ENCODE data around the gene ATP1B4. TPM values are rescaled to one million over a fixed set of nuclear protein-coding genes. Genes with fewer than 3 reads are reported as not detected.

ATP1B4 gene
- not detected for total RNA-seq
- not detected for polyA plus RNA-seq
- long read RNA-seq, donor 1 = 0 reads
- long read RNA-seq, donor 2 = 0 reads

DNA sequence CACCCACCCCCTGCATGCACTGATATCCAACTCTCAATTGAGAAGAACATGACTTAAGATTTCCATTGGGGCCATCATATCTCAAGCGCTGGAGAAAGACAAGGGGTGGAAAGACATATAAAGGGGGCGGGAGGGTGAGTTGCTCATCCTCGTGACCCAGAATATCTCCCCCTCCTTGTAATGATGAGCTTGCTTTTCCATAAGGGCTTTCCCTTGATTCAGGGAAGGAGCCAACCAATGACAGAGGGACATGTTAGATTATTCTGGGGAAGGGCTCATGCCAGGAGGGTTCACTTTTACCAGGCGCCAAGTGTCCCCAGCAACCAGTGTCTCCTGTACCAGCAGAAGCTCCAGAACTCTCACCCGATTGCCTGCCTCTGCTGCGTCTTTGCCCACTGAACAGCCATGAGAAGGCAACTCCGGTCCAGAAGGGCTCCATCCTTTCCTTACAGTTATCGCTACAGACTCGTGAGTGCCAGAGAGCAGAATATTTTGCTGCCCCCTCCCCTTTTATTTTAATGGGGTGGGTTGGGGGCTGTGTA lies at the start of gene ATP1B4:
Gene ATP1B4 (plus strand): TSS at position 326 of the 542 bp plus-strand sequence. CDS start 80 bp downstream, at position 406.
- H3K9me3 ChIP-seq = no peaks in the 10 kb centered on the region
- H3K4me1 ChIP-seq = no peaks in the 10 kb centered on the region
- intact Hi-C loops (cut with DNase I; ENCODE audit: low total_unique reads) = no loop called here
- H3K27ac ChIP-seq = no peak within 1 kb of the TSS
- 84 to 93% (median 87%) methylated on average over 9 of the region's 9 CpGs for WGBS, 5 donors
- no peak within 1 kb of the TSS for H3K4me3 ChIP-seq
- no peak for DNase-seq
- peaks cover 0 to 22% (median 0%) of the 10 kb centered on the region in 7 donors for H3K27me3 ChIP-seq (replicated peaks in 1 of 7)
- TF ChIP-seq POLR2AphosphoS5 (IDR thresholded peaks at IDR 0.05) (no peak), POLR2A (IDR thresholded peaks at IDR 0.05) (no peak)
- TF ChIP-seq, protein P1, sequence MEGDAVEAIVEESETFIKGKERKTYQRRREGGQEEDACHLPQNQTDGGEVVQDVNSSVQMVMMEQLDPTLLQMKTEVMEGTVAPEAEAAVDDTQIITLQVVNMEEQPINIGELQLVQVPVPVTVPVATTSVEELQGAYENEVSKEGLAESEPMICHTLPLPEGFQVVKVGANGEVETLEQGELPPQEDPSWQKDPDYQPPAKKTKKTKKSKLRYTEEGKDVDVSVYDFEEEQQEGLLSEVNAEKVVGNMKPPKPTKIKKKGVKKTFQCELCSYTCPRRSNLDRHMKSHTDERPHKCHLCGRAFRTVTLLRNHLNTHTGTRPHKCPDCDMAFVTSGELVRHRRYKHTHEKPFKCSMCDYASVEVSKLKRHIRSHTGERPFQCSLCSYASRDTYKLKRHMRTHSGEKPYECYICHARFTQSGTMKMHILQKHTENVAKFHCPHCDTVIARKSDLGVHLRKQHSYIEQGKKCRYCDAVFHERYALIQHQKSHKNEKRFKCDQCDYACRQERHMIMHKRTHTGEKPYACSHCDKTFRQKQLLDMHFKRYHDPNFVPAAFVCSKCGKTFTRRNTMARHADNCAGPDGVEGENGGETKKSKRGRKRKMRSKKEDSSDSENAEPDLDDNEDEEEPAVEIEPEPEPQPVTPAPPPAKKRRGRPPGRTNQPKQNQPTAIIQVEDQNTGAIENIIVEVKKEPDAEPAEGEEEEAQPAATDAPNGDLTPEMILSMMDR (IDR thresholded peaks at IDR 0.05 in 8 of 11, conservative IDR thresholded peaks at IDR 0.05 in 3 of 11) = no peak
- H3K36me3 ChIP-seq = no peaks in the 10 kb centered on the region

DNA sequence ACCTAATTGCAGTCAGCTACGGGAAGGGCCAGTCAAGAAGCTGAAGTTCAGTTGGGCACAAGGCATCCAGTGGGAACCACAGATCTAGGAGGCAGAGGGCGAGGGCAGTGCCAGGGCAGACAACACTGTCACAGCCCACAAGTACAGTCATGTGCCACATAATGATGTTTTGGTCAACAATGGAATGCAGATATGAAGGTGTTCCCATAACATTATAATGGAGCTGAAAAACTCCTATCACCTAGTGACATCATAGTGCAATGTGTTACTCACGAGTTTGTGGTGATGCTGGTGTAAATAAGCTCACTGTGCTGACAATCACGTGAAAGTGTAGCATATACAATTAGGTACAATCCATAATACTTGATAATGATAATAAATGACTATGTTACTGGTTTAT lies 46.1 kb upstream of the ATP1B4 start:
- Histone ChIP-seq H3K36me3 (no peaks in the 10 kb centered on the region), H3K4me1 (peaks cover 0 to 7% (median 5%) of the 10 kb centered on the region in 6 donors), H3K27me3 (replicated peaks in 1 of 7) (peaks cover 0 to 29% (median 8%) of the 10 kb centered on the region in 7 donors), H3K4me3 (no peak overlapping the region), H3K27ac (no peak overlapping the region), H3K9me3 (no peaks in the 10 kb centered on the region)
- no peak for DNase-seq
- 36 to 70% (median 58%) methylated on average over 3 to 4 of the region's 4 CpGs for WGBS, 5 donors
- no peak for TF ChIP-seq POLR2AphosphoS5 (IDR thresholded peaks at IDR 0.05)
- no peak for TF ChIP-seq POLR2A (IDR thresholded peaks at IDR 0.05)
- TF ChIP-seq, protein P1 (IDR thresholded peaks at IDR 0.05 in 8 of 11, conservative IDR thresholded peaks at IDR 0.05 in 3 of 11) = no peak
- intact Hi-C loops (cut with DNase I; ENCODE audit: low total_unique reads) = no loop called here

DNA sequence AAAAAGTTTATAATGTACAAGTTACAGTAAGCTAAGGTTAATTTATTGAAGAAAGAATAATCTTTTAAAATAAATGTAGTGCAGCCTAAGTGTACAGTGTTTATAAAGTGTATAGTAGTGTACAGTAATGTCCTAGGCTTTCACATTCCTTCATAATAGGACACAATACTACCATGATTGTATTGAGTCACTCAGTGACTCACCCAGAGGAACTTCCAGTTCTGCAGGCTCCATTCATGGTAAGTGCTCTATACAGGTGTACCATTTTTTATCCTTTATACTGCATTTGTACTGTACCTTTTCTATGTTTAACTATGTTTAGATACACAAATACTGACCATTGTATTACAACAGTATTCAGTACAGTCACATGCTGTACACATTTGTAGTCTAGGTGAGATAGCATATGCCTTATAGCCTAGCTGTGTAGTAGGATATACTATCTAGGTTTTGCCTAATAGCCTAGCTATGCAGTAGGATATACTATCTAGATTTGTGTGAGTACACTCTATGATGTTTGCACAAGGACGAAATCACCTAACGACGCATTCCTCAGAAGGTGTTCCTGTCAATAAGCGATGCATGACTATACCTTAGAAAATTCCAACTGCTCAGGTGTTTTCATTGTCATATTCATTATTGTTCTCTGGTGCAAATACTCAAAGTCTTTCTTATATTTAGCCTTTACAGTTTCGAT lies 45.2 kb upstream of the ATP1B4 start:
- WGBS, 5 donors = 71 to 91% (median 90%) methylated on average over 5 of the region's 5 CpGs
- H3K4me3 ChIP-seq = no peak overlapping the region

DNA sequence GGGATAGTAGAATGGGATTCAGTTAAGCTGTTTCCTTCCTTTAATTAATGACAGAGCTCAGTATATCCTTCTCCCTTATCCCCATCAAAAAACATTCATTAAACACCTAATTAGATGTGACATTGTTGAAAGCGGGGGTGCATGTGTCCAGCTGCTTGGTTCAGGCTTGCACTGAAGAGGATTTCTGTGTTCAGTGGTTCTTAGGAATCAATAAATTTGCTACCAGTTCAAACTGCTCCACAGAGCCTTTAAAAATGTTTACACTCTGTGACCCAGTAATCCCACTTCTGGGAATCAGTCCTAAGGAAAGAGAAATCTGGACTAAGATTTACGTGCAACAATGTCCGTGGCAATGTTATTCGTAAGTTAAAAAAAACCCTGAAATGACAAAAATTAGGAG lies 43.5 kb upstream of the ATP1B4 start:
- no peak for TF ChIP-seq POLR2AphosphoS5 (IDR thresholded peaks at IDR 0.05)
- TF ChIP-seq POLR2A (IDR thresholded peaks at IDR 0.05) = no peak
- TF ChIP-seq, protein P1 (IDR thresholded peaks at IDR 0.05 in 8 of 11, conservative IDR thresholded peaks at IDR 0.05 in 3 of 11) = no peak

More for the DNA sequence above, 45.2 kb upstream of the ATP1B4 start:
- Histone ChIP-seq H3K36me3 (no peaks in the 10 kb centered on the region), H3K4me1 (no peaks in the 10 kb centered on the region), H3K27me3 (replicated peaks in 1 of 7) (peaks cover 0 to 21% (median 0%) of the 10 kb centered on the region in 7 donors), H3K27ac (no peak overlapping the region), H3K9me3 (no peaks in the 10 kb centered on the region)
- TF ChIP-seq POLR2A (IDR thresholded peaks at IDR 0.05) (no peak), POLR2AphosphoS5 (IDR thresholded peaks at IDR 0.05) (no peak)
- TF ChIP-seq, protein P1 (IDR thresholded peaks at IDR 0.05 in 8 of 11, conservative IDR thresholded peaks at IDR 0.05 in 3 of 11) = no peak
- intact Hi-C loops (cut with DNase I; ENCODE audit: low total_unique reads) = no loop called here
- no peak for DNase-seq

More for the DNA sequence above, 43.5 kb upstream of the ATP1B4 start:
- Histone ChIP-seq H3K4me1 (no peaks in the 10 kb centered on the region), H3K27me3 (replicated peaks in 1 of 7) (peaks cover 0 to 16% (median 0%) of the 10 kb centered on the region in 7 donors), H3K27ac (no peak overlapping the region), H3K9me3 (no peaks in the 10 kb centered on the region), H3K4me3 (no peak overlapping the region), H3K36me3 (no peaks in the 10 kb centered on the region)
- no peak for DNase-seq
- intact Hi-C loops (cut with DNase I; ENCODE audit: low total_unique reads) = no loop called here
- WGBS, 5 donors = 77 to 89% (median 85%) methylated on average over 4 of the region's 4 CpGs
